Measurements from ENCODE around the gene CLTB. TPM values are rescaled to one million over a fixed set of nuclear protein-coding genes. Genes with fewer than 3 reads are reported as not detected.

Gene CLTB
- polyA plus RNA-seq, 3 donors = 63.2 to 87.6 (median 75.2) TPM

GRCh38 chr5:176447591-176447977, 31.2 kb upstream of the CLTB start:
- H3K79me2 ChIP-seq (ENCODE audit: insufficient read depth, low read length) = peaks cover 48% of the 10 kb centered on the region
- peak overlapping the region; percentile 99 for H3K9ac ChIP-seq (ENCODE audit: insufficient read depth, low read length, poor library complexity, severe bottlenecking)
- Mint-ChIP-seq H3K27ac (peak overlapping the region; percentile 98 to 100 (median 100)), H3K9me3 (peaks cover 0 to 4% (median 0%) of the 10 kb centered on the region in 7 donors), H3K36me3 (peaks cover 4% of the 10 kb centered on the region in 2 donors), H3K4me3 (peak overlapping the region; percentile 95 to 99), H3K4me1 (peaks cover 23% of the 10 kb centered on the region), H3K27me3 (ENCODE audit: low read depth in 3 of 3) (peaks cover 0 to 4% (median 0%) of the 10 kb centered on the region in 3 donors)
- peaks cover 3 to 5% of the 10 kb centered on the region in 2 donors for H3K36me3 ChIP-seq (replicated peaks in 1 of 2; ENCODE audit: control insufficient read depth in 1 of 2, insufficient read depth in 2 of 2, low read length in 2 of 2)
- no peaks in the 10 kb centered on the region for H3K27me3 ChIP-seq (ENCODE audit: control insufficient read depth in 2 of 2, insufficient read depth in 2 of 2, low read length in 2 of 2)
- no peak for TF ChIP-seq CTCF (IDR thresholded peaks at IDR 0.05)
- H3K4me2 ChIP-seq (replicated peaks; ENCODE audit: extremely low read depth, low read length, poor library complexity, severe bottlenecking) = peak overlapping the region; percentile 85
- H2AFZ ChIP-seq (ENCODE audit: insufficient read depth, low read depth, low read length, poor library complexity, severe bottlenecking) = peak overlapping the region; percentile 94
- H3K4me3 ChIP-seq (replicated peaks in 1 of 3; ENCODE audit: low read depth in 2 of 3, low read length in 3 of 3) = peak overlapping the region; percentile 84 to 98 (median 97)
- no peaks in the 10 kb centered on the region for H3K9me3 ChIP-seq (replicated peaks in 1 of 2; ENCODE audit: control insufficient read depth in 1 of 2, insufficient read depth in 1 of 2, low read length in 2 of 2)
- WGBS (ENCODE audit: insufficient coverage) = under 1% methylated on average over 34 of the region's 34 CpGs
- H4K20me1 ChIP-seq (ENCODE audit: insufficient read depth, low read length) = peaks cover 4% of the 10 kb centered on the region
- H3K27ac ChIP-seq (ENCODE audit: low read depth in 1 of 2, low read length in 2 of 2) = peak overlapping the region; percentile 99 to 100
- intact Hi-C loops (cut with micrococcal nuclease) = loop anchor here (2.0 to 5.0 kb wide), 2 partner anchors 31 to 90 kb away; partner anchors contain the start of genes RNF44 (in 2 of the 2) and CLTB (in 1 of the 2)
- peaks cover 24 to 25% of the 10 kb centered on the region in 2 donors for H3K4me1 ChIP-seq (ENCODE audit: control insufficient read depth in 1 of 2, insufficient read depth in 2 of 2, low read length in 2 of 2)
- DNase-seq = no peak

- peak overlapping the region; percentile 95 to 99 for H3K4me3 Mint-ChIP-seq
- H3K27ac Mint-ChIP-seq = peak overlapping the region; percentile 98 to 100 (median 100)
- peak overlapping the region; percentile 99 for H3K9ac ChIP-seq (ENCODE audit: insufficient read depth, low read length, poor library complexity, severe bottlenecking)
- intact Hi-C loops (cut with micrococcal nuclease) = loop anchor here (2.0 to 5.0 kb wide), 2 partner anchors 30 to 90 kb away; partner anchors contain the start of genes RNF44 (in 2 of the 2) and CLTB (in 1 of the 2)
- peak overlapping the region; percentile 84 to 98 (median 97) for H3K4me3 ChIP-seq (replicated peaks in 1 of 3; ENCODE audit: low read depth in 2 of 3, low read length in 3 of 3)
- H3K4me1 ChIP-seq (ENCODE audit: control insufficient read depth in 1 of 2, insufficient read depth in 2 of 2, low read length in 2 of 2) = peaks cover 24 to 25% of the 10 kb centered on the region in 2 donors
- no peaks in the 10 kb centered on the region for H3K27me3 ChIP-seq (ENCODE audit: control insufficient read depth in 2 of 2, insufficient read depth in 2 of 2, low read length in 2 of 2)
- peak overlapping the region; percentile 99 to 100 for H3K27ac ChIP-seq (ENCODE audit: low read depth in 1 of 2, low read length in 2 of 2)
- H3K36me3 ChIP-seq (replicated peaks in 1 of 2; ENCODE audit: control insufficient read depth in 1 of 2, insufficient read depth in 2 of 2, low read length in 2 of 2) = no peaks in the 10 kb centered on the region
- no peak for TF ChIP-seq CTCF (IDR thresholded peaks at IDR 0.05)
- DNase-seq = peak; percentile 6 to 36 (median 7)
- H2AFZ ChIP-seq (ENCODE audit: insufficient read depth, low read depth, low read length, poor library complexity, severe bottlenecking) = peak overlapping the region; percentile 94
- H3K9me3 Mint-ChIP-seq = peaks cover 0 to 4% (median 0%) of the 10 kb centered on the region in 7 donors
- peaks cover 0 to 2% of the 10 kb centered on the region in 2 donors for H3K36me3 Mint-ChIP-seq
- H3K4me2 ChIP-seq (replicated peaks; ENCODE audit: extremely low read depth, low read length, poor library complexity, severe bottlenecking) = peak overlapping the region; percentile 85
- WGBS (ENCODE audit: insufficient coverage) = 14% methylated on average over 24 of the region's 27 CpGs
- H3K79me2 ChIP-seq (ENCODE audit: insufficient read depth, low read length) = peaks cover 42% of the 10 kb centered on the region
- no peaks in the 10 kb centered on the region for H3K9me3 ChIP-seq (replicated peaks in 1 of 2; ENCODE audit: control insufficient read depth in 1 of 2, insufficient read depth in 1 of 2, low read length in 2 of 2)
- no peaks in the 10 kb centered on the region for H4K20me1 ChIP-seq (ENCODE audit: insufficient read depth, low read length)
- peaks cover 23% of the 10 kb centered on the region for H3K4me1 Mint-ChIP-seq
- peaks cover 0 to 4% (median 1%) of the 10 kb centered on the region in 3 donors for H3K27me3 Mint-ChIP-seq (ENCODE audit: low read depth in 3 of 3)
Observed at GRCh38 chr5:176446884-176447590, 30.7 kb upstream of the CLTB start.
